NCI-H128 (cell line): ENCODE measurements around the gene IGLON5.

Source experiments
- DNase-seq: peaks from one replicate; lab custom pipeline; 2025; ENCODE audit not compliant: unreplicated experiment; lab: John Stamatoyannopoulos, UW

IGLON5 gene

DNA sequence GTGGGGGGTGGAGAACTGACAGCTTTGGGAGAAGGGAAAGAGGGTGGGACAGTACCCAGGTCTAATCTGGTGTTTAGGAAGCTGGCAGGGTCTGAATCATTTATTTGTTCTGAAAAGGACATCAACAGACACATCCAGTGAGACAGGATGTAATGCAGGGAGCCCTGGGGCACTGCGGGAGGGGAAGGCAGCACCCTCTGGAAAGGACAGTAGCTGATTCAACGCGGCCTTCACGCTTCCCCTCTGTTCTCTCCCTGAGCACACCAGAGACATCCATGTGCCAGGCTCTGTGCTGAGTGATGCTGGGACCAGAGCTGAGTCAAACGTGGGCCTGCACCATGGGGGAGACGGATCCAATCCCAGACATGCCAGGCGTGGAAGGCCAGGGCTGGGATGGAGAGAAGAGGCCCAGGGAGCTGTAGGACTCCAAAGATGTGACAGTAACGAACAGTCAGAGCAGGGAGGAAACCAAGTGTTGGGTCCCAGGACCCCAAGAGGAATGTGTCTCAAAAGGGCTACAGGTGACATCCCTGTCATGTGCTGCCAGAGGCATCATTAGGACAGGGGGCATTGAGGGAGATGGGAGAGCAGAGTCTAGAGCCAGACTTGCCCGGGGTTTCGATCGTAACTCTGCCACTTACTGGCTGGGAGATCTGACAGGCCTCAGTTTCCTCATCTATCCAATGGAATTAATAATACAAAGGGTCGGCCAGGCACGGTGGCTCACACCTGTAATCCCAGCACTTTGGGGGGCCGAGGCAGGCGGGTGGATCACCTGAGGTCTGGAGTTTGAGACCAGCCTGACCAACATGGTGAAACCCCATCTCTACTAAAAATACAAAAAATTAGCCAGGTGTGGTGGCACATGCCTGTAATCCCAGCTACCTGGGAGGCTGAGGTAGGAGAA lies 53.0 kb downstream of the IGLON5 start:
- DNase-seq, result no peak

GRCh38 chr19:51365211-51365964 lies 53.9 kb downstream of the IGLON5 start:
- DNase-seq, result no peak

DNA sequence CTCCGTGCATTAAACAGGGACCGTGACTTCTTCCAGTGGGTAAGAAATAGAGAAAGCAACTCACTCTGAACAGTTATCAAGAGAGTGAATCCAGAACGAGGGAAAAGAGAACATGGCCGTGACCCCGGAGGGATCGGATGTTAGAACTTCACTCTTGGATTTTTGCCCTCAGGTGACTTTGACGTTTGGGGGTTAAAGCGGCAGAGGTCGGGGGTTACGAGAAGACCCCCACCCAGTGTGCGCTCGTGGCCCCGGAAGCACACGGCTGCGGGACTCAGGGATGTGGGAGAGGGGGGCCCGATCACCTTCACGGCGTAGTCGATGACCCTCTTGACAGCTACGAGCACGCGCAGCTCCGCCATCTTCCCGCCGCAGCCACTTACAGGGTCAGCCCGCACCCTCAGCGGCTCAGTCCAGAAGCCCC lies 54.5 kb downstream of the IGLON5 start, which contains the start of gene ETFB:
ETFB (minus strand) TSS at position 424 of the 424 bp plus-strand sequence; CDS start at position 362, 62 bp downstream.
- DNase-seq, result no peak

DNA sequence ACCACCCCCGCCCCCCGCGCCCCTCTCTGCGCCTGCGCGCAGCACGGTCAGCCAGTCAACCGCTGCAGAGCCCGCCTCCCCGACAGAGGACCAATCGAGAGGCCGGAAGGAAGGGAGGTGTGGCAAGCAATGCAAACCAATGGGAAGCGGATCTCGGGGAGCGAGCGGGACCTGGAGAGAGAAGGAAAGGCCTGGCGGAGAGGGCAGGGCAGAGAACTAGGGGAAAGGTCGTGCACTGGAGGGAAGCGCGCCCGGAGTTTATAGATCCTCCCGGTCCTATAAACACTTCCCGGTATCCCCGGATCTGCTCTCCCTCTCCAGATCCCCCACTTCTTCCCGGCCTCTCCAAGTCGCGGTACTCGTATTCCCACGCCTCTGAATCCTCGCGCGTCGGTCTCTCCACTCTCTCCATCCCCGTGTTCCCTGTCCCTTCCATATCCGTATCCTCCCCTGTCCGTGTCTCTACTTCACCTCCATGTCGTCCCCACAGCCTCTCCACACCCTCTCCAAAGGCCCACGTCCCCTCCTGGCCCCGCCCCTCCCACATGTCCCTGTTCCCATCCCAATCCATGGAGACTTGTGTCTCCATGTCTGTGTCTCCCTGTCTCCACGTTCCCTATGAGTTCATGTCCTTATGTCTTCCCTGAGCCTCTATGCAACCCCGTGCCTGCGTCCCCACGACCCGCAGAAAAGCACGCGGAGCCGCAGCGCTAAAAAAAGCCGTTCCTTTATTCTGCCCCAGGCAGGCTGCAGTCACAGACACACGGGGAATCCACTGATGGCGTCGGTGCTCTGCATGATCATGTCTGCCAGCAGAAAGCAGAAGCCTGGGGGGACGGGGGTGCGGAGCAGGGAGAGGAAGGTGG lies 55.2 kb downstream of the IGLON5 start:
- no peak for DNase-seq

- no peak for DNase-seq
These were observed 55.8 kb downstream of the IGLON5 start for GRCh38 chr19:51367255-51367564.

- DNase-seq, result no peak
These were observed 56.3 kb downstream of the IGLON5 start for GRCh38 chr19:51367565-51368365.

DNA sequence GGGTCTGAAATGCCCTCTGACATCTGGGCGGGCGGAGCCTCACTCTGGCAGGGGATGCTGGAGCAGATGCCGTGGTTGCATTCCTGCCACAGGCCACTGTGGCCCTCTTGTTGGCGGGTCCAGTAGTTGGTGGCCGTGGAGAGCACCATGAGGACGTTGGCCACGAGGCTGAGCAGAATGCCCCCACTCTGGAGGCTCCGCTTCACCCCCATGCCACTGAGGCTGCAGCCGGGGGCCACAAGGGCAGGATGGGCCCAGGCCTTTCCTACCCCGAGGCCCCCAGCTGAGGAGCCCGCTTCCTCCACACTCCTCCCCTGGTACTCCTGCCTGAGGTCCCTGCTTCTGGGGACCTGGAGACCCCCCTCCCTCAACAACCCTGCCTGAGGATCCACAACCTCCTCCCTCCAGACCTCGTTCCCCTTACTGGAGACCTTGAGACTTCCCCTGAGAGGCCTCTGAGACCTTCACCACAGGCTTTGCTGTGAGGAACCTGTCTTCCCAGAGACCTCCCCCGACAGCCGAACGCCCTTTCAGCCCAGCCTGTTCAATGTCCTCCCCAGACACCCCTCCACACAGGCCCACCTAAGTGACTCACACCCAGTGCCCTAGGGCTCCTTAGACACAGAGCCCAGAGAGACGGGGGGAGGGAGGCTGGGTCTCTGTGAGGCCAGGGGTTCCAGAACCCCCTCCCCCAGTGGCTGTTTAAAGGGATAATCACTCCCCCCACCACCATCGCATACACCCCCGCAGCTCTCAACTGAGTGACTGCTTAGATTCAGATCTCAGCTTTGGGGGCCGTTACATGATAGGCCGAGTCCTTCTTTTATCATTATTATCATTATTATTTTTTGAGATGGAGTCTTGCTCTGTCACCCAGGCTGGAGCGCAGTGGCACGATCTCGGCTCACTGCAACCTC lies 57.2 kb downstream of the IGLON5 start, which contains the start of gene CLDND2:
CLDND2 (minus strand) TSS at position 638 of the 917 bp plus-strand sequence; CDS start at position 212, 426 bp downstream.
- DNase-seq, result no peak

DNA sequence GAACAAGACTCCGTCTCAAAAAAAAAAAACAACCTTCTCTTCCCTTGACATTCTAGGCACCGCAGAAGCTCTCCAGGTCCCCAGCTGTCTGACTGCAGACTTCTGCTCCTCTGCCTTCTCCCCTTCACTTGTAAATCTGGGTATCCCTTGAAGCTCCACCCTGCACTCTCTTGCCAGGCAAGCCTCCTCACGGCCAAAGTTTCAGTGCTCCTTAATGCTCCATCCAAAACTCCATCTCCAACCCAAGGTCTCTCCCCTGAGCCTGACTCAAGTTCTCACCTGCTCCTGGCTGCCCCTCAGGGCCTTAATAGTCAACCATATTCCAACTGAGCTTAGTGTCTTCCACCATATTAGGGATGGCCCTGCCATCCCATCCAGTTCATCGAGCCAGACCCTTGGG lies 58.8 kb downstream of the IGLON5 start:
- DNase-seq, result no peak

- DNase-seq, result no peak
These were observed 59.8 kb downstream of the IGLON5 start for GRCh38 chr19:51371186-51371690.

DNA sequence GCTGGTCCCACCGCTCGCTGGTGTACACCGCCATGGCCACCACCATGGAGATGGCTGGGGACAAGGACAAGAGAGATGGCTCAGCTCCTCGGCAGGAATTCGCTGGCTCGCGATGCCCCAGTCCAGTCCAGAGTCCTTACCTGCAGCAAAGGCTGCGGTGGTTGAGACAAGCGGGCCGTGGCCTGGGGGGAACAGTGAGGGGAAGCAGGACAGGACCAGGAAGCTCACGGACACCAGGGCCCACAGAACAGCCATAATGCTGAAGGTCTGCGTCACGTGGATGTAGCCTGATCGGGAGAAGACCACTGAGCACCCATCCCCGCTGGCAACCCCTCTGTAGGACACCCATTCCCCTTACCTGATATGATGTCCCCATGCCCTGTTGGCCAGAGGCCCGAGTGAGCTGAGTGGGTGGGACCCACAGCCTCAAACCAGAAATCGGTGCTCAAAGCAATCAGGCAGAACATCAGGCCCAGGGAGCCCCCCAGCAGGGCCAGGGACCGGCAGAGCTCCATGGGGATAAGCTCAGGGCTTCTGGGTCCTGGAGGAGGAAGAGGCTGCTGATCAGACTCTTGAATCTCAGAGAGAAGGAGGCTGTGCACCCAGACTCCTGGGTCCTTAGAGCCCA lies 60.7 kb downstream of the IGLON5 start:
- no peak for DNase-seq

DNA sequence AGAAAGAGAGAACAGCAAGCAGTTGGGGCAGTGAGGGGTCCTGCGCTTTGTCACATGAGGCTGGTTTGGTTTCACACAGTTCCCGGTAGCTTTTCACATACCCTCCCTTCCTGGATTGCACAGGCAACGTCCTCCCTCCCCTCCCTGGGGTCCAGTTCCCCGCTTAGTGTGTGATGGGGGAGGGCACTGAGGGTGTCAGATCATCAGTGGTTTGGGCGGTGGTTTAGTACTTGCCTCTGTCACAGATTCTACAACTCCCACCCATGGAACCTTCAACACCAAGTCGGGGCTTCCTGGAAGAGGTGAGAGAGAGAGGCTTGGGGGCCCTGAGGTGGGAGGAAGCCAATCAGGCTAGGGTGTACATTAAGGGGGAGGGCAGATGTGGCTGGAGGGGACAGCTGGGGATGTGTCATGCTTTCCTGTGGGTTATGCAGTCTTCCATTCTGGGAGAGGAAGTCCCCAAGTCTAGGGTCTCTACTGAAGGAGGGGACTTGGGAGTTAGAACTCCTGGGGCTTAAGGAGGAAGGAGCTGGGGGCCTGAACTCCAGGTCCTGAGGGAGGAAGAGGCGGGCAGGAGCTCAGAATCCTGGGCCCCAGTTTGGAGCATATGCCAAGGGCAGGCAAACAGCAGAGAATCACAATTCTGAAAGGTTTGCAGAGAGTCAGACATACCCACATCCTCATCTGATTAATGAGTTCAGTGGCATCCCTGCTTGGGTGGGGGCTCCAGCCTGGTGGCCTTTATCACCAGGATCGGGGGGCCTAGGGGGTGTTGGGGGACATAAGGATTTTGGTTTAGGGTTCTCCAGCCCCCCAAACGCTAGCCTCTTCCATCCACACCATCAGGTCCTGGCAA lies 61.4 kb downstream of the IGLON5 start, which contains the start of gene NKG7:
NKG7 (minus strand) TSS at position 6 of the 856 bp plus-strand sequence. CDS start 119 bp downstream, outside the sequence.
- DNase-seq, result no peak

GRCh38 chr19:51375504-51376221 lies 64.2 kb downstream of the IGLON5 start:
- no peak for DNase-seq

DNA sequence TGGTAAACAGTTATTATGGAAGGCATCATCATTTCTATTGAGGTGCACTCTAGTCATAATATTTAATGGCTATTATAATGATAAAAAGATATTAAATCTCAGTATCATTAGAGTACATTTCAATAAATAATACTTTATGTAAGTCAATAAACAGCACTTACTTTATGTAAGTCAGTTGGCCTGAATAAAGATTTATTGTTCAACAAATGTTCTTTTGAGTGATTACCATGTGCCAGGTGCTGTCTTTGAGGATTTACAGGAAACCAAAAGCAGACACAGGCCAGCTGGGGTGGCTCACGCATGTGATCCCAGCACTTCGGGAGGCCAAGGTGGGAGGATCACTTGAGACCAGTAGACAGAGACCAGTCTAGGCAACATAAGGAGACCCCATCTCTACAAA lies 66.0 kb downstream of the IGLON5 start:
- no peak for DNase-seq

GRCh38 chr19:51380379-51380778 lies 68.9 kb downstream of the IGLON5 start:
- no peak for DNase-seq
